Skeletal muscle tissue (tissue), 4 donors: Measurements from ENCODE around the gene USH1C. TPM values are rescaled to one million over a fixed set of nuclear protein-coding genes. Genes with fewer than 3 reads are reported as not detected.

Experiments used
- H3K27ac ChIP-seq: one replicate; pipeline ENCODE4 v1.7.0; 2013; ENCODE audit warnings: mild to moderate bottlenecking, low read depth, low read length, inconsistent platforms
- H3K27me3 ChIP-seq, 3 donors: one replicate each; pipeline ENCODE4 v1.7.0; 2013; ENCODE audit warnings: low read length in 3 of 3; ENCODE audit not compliant: control insufficient read depth in 3 of 3, insufficient read depth in 3 of 3
- H3K36me3 ChIP-seq, 3 donors: one replicate each; pipeline ENCODE4 v1.7.0; 2013; ENCODE audit warnings: low read length in 3 of 3; ENCODE audit not compliant: control insufficient read depth in 3 of 3, insufficient read depth in 3 of 3
- H3K4me1 ChIP-seq, 3 donors: one replicate each; pipeline ENCODE4 v1.7.0; 2013; ENCODE audit warnings: low read length in 3 of 3, mild to moderate bottlenecking in 3 of 3; ENCODE audit not compliant: control insufficient read depth in 3 of 3, insufficient read depth in 3 of 3
- H3K4me3 ChIP-seq, 3 donors: one replicate each; pipeline ENCODE4 v1.7.0; 2013; ENCODE audit warnings: low read length in 3 of 3
- H3K9ac ChIP-seq, 3 donors: one replicate each; pipeline ENCODE4 v1.7.0; 2013; ENCODE audit warnings: low read length in 3 of 3, mild to moderate bottlenecking in 3 of 3, moderate library complexity in 2 of 3, low read depth in 1 of 3
- H3K9me3 ChIP-seq, 3 donors: one replicate each; pipeline ENCODE4 v1.7.0; 2013; ENCODE audit warnings: low read length in 3 of 3; ENCODE audit not compliant: control insufficient read depth in 3 of 3
- total RNA-seq: library from RNA; depleted of rRNA; stranded (reverse); fragments of >200 nt; gene quantifications from one replicate; pipeline ENCODE4 v1.2.3, GENCODE V29; 2014
- donor health status: Osteomylitis.

The USH1C gene
- total RNA-seq, 1 donor from 2014 or later = not detected

DNA sequence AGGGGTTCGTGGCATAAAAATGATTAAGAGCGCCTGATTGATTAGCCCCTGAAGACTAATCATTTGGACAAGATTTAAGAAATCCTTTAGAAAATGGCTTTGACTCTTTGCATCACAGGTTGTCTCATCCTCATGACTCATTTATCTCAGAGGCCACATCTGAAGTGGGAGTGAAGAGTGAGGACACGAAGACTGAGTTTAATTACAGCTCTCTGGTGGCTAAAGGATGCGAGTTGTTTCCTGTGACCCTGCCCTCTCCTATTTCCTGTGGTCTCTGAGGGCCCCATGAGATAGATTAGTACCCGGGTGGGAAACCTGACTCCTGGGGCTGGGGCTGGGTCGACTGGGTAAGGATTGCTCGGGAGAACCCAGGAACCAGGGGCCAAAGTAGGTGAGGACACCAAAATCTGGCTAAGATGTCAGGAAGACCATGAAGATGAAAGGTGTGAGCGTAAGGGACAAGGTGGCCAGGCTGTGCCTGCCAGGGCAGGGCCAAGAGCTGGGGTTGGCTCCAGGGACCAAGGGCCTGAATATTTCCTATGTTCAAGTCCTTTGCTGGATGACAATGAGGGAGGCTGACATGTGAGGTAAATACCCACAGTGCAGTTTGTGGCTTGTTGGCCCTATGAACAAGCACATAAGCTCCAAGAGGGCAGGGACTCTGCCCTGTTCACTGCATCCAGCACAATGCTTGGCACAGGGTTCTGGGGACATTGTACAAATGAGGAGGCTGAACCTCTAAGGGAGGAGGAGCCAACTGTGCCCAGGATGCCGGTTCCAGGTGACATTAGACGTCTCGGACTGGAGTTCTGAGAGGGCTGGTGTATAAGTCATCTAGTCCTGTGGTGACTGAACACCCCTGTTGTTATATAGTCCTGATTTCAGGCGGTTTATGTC lies 6.5 kb upstream of the USH1C start:
- Histone ChIP-seq H3K9ac (no peak overlapping the region), H3K4me1 (no peaks in the 10 kb centered on the region), H3K9me3 (no peaks in the 10 kb centered on the region), H3K36me3 (no peaks in the 10 kb centered on the region), H3K27ac (no peak overlapping the region), H3K4me3 (no peak overlapping the region), H3K27me3 (peaks cover 15 to 32% (median 23%) of the 10 kb centered on the region in 3 donors)

DNA sequence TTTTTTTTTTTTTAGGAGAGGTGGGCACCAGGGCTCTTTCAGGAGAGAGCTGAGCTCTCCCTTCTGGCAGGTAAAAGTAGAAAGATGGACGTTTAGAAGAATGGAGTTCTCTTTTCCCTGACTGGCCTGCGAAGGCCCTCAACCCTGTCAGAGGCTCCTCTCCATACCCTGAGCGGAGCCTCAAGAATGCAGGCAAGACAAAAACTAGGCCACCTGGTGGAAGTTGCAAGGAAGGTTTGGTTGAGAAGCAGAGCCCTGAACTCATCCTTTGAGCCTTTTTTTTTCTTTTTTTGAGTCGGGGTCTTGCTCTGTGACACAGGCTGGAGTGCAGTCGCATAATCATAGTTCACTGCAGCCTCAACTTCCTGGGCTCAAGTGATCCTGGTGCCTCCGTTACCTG lies 4.2 kb upstream of the USH1C start:
- no peaks in the 10 kb centered on the region for H3K36me3 ChIP-seq
- no peak overlapping the region for H3K27ac ChIP-seq
- H3K4me3 ChIP-seq = no peak overlapping the region
- H3K27me3 ChIP-seq = peaks cover 15 to 32% (median 27%) of the 10 kb centered on the region in 3 donors
- H3K9me3 ChIP-seq = no peaks in the 10 kb centered on the region
- H3K4me1 ChIP-seq = peaks cover 0 to 2% (median 0%) of the 10 kb centered on the region in 3 donors
- H3K9ac ChIP-seq = no peak overlapping the region

DNA sequence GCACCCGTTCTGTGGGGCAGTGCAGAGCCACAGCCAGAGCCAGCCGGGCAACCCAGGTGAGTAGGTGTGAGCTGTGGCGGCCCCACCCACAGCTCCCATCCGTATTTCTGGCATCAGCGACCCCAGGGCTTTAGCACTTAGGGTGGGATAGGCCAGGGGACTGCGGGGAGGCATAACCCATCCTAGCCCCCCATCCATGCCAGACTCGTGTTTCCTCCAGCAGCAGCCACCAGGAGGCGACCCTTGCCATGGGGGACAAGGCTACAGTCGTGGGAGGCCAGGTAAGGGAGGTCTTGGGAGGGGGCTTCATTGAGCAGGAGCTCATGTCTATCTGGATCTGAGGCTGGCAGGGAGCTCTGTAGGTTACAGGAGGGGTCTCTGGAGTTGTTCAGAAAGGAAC lies 3.7 kb upstream of the USH1C start:
- Histone ChIP-seq H3K27ac (no peak overlapping the region), H3K4me1 (peaks cover 0 to 2% (median 0%) of the 10 kb centered on the region in 3 donors), H3K9me3 (no peaks in the 10 kb centered on the region), H3K9ac (no peak overlapping the region), H3K27me3 (peaks cover 15 to 32% (median 27%) of the 10 kb centered on the region in 3 donors), H3K36me3 (no peaks in the 10 kb centered on the region), H3K4me3 (no peak overlapping the region)

DNA sequence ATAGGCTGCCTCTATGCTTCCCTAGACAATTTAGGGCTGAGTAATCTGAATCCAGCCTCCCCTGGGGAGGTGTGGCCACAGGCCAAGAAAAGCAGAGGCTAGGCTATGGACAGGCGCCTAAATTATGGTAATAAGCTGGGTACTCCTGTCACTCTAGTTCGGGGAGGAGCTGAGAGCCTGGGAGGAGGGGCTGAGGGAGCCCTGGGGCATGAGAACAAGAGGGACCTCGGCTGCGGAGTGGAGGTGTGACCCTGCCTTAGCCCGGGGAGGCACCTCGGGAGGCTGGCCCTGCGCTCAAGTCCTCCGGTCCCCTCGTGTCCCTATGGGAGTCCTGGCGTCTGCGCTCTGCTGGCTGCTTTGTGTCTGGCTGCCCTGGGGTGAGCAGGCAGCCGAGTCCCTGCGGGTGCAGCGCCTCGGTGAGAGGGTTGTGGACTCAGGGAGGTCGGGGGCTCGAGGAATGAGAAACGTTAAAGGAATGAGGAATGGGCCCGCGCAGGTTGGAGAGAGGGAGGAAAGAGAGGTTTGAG lies 2.9 kb upstream of the USH1C start, which contains the start of gene OTOG:
TSS of gene OTOG (plus strand) at position 209 of the 527 bp plus-strand sequence. CDS start at position 323, 114 bp downstream.
- no peaks in the 10 kb centered on the region for H3K36me3 ChIP-seq
- H3K9me3 ChIP-seq = no peaks in the 10 kb centered on the region
- H3K4me3 ChIP-seq = no peak within 1 kb of the TSS
- H3K27ac ChIP-seq = no peak within 1 kb of the TSS
- H3K4me1 ChIP-seq = peaks cover 0 to 2% (median 0%) of the 10 kb centered on the region in 3 donors
- peak within 1 kb of the TSS in 1 of 3 donors; percentile 16 for H3K9ac ChIP-seq
- peaks cover 15 to 30% (median 27%) of the 10 kb centered on the region in 3 donors for H3K27me3 ChIP-seq

DNA sequence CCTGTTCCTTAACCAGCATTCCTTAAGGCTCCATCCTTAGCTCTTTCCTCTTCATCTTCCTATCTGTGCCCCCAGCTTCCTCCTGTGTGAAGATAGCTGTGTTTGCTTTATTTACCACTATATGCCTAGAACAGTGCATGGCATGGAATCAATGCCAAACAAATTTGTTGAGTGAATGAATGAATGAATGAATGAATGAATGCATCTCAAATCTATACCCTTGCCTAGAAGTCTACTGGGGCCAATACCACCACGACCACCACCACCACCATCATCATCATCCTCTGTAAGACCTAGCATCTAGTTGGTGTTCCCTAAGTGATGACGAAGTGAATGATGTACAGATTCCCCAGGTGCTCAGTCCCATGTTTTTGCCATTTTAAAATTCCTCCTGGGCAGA lies 2.0 kb upstream of the USH1C start:
- Histone ChIP-seq H3K9ac (no peak overlapping the region), H3K27me3 (peaks cover 15 to 28% (median 27%) of the 10 kb centered on the region in 3 donors), H3K9me3 (no peaks in the 10 kb centered on the region), H3K4me3 (no peak overlapping the region), H3K4me1 (peaks cover 0 to 2% (median 0%) of the 10 kb centered on the region in 3 donors), H3K36me3 (no peaks in the 10 kb centered on the region), H3K27ac (no peak overlapping the region)

DNA sequence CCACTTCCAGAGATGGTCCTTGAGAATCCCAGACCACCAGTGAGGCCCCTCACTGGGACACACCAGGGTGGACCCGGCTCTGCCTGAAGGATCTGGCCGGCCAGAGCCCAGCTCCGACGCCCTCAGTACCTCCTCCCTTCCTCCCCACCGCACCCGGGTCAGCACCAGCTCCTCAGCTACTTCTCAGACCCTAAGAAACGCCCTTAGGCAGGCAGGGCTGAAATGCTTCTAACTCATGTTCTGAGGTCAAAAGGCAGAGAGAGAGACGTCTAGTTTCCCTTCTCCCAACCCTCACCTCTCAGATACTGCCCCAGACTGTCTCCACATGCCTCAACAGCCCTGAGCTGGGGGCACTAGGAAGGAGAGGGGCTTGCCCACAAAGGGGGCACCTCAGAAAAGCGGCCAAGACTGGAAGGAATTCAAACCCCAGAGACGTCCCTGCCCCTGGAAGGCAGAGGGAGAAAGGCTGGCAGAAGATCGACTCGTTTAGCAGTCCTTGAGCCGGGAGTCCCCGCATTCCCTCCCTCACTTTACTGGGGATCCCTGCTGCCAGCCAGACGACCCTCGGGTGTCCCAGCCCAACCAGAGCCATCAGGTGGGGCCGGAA lies 539 bp downstream of the USH1C start:
- Histone ChIP-seq H3K27ac (no peak overlapping the region), H3K27me3 (peaks cover 12 to 28% (median 20%) of the 10 kb centered on the region in 3 donors), H3K4me3 (no peak overlapping the region), H3K9me3 (no peaks in the 10 kb centered on the region), H3K4me1 (peaks cover 0 to 2% (median 0%) of the 10 kb centered on the region in 3 donors), H3K9ac (no peak overlapping the region), H3K36me3 (no peaks in the 10 kb centered on the region)

DNA sequence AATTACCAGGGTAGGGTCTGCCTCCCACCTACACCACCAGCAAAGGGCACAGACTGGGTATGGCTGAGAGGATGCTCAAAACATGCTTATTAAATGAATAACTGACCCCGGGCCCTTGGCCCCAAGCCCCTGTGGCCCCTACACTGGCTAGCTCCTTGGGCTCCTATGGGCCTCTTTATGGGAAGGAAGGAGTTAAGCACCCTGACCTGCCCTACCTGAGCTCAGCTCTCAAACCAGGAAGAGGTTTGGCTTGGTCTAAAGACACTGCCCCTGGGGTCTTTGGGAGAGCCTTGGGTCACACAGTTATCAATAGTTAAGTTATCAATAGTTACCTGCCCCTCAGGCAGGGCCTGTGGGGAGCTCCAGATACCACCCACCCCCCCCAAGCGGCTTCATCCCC lies 1.2 kb downstream of the USH1C start:
- H3K36me3 ChIP-seq = no peaks in the 10 kb centered on the region
- peaks cover 0 to 2% (median 0%) of the 10 kb centered on the region in 3 donors for H3K4me1 ChIP-seq
- H3K9me3 ChIP-seq = no peaks in the 10 kb centered on the region
- H3K9ac ChIP-seq = no peak overlapping the region
- H3K27me3 ChIP-seq = peaks cover 12 to 24% (median 18%) of the 10 kb centered on the region in 3 donors
- H3K4me3 ChIP-seq = no peak overlapping the region
- H3K27ac ChIP-seq = no peak overlapping the region

DNA sequence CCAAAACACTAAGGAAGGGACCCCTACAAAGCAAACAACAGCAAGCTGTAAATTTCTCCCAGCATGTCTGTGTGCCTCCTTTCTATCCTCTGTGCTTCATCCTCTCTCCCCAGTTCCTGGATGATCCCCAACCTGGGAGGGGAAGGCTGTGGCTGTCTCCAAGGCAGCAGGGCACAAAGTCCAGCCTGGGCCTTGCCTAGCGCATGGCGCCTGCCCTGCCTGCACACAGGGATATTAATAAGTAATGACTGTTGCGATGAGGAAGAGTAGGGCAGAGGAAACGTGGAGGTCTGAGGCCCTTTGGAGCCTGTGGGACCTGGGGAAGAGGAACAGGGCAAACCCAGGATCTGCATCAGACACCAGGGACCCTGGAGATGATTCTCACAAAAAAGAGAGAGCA lies 2.0 kb downstream of the USH1C start:
- H3K4me1 ChIP-seq = peaks cover 0 to 2% (median 0%) of the 10 kb centered on the region in 3 donors
- no peak overlapping the region for H3K4me3 ChIP-seq
- H3K36me3 ChIP-seq = no peaks in the 10 kb centered on the region
- H3K9ac ChIP-seq = no peak overlapping the region
- no peaks in the 10 kb centered on the region for H3K9me3 ChIP-seq
- H3K27me3 ChIP-seq = peaks cover 7 to 16% (median 11%) of the 10 kb centered on the region in 3 donors
- H3K27ac ChIP-seq = no peak overlapping the region

DNA sequence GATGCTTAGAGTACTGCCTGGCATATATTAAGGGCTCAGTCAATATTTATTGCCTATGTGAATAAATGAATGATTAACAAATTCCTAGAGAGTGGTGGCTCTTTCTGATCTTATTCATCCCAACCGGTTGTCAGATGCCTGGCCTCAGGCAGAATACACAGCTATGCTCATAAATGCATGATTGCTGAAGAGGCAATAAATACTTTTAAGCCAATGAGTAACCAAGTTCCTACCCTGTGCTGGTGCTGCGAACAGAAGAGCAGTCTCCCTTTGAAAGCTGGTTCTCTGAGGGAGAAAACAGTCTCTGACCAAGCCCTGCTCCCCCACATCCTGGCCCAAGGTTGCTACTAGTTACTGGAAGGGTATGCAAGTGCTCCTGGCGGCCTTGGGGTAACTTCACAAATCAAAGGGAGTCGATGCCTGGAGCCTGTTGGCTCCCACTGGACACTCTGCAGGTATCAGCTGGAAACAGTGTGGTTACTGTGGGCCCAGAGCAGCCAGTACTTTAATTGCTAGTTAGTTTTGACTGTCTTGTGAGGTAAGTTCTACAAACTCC lies 2.8 kb downstream of the USH1C start:
- Histone ChIP-seq H3K27me3 (peaks cover 0 to 11% (median 3%) of the 10 kb centered on the region in 3 donors), H3K9ac (no peak overlapping the region), H3K36me3 (no peaks in the 10 kb centered on the region), H3K9me3 (no peaks in the 10 kb centered on the region), H3K27ac (no peak overlapping the region), H3K4me1 (peaks cover 0 to 2% (median 0%) of the 10 kb centered on the region in 3 donors), H3K4me3 (no peak overlapping the region)
